Measurements from ENCODE around the gene HOXC9. TPM values are rescaled to one million over a fixed set of nuclear protein-coding genes. Genes with fewer than 3 reads are reported as not detected.

HOXC9 gene
- total RNA-seq, 1 donor, result not detected

- no peaks in the 10 kb centered on the region for H3K9me3 ChIP-seq (ENCODE audit: low read depth, low read length)
- H3K4me1 ChIP-seq (ENCODE audit: insufficient read depth, low read length), result peaks cover 34% of the 10 kb centered on the region
- H3K27me3 ChIP-seq (ENCODE audit: insufficient read depth, low read length), result peaks cover 96% of the 10 kb centered on the region
- no peak overlapping the region for H3K4me3 ChIP-seq (ENCODE audit: low read length)
These were observed 13.1 kb upstream of the HOXC9 start for GRCh38 chr12:53986686-53987483.

- Histone ChIP-seq H3K27me3 (ENCODE audit: insufficient read depth, low read length) (peaks cover 96% of the 10 kb centered on the region), H3K9me3 (ENCODE audit: low read depth, low read length) (no peaks in the 10 kb centered on the region)
These were observed 12.2 kb upstream of the HOXC9 start for GRCh38 chr12:53987787-53988230.

GRCh38 chr12:53988541-53989226 lies 11.3 kb upstream of the HOXC9 start:
- H3K4me3 ChIP-seq (ENCODE audit: low read length), result no peak overlapping the region
- peaks cover 33% of the 10 kb centered on the region for H3K4me1 ChIP-seq (ENCODE audit: insufficient read depth, low read length)
- no peaks in the 10 kb centered on the region for H3K9me3 ChIP-seq (ENCODE audit: low read depth, low read length)
- H3K27me3 ChIP-seq (ENCODE audit: insufficient read depth, low read length), result peaks cover 96% of the 10 kb centered on the region

More at GRCh38 chr12:53987787-53988230, 12.2 kb upstream of the HOXC9 start:
- Histone ChIP-seq H3K4me1 (ENCODE audit: insufficient read depth, low read length) (peaks cover 34% of the 10 kb centered on the region), H3K4me3 (ENCODE audit: low read length) (no peak overlapping the region)

DNA sequence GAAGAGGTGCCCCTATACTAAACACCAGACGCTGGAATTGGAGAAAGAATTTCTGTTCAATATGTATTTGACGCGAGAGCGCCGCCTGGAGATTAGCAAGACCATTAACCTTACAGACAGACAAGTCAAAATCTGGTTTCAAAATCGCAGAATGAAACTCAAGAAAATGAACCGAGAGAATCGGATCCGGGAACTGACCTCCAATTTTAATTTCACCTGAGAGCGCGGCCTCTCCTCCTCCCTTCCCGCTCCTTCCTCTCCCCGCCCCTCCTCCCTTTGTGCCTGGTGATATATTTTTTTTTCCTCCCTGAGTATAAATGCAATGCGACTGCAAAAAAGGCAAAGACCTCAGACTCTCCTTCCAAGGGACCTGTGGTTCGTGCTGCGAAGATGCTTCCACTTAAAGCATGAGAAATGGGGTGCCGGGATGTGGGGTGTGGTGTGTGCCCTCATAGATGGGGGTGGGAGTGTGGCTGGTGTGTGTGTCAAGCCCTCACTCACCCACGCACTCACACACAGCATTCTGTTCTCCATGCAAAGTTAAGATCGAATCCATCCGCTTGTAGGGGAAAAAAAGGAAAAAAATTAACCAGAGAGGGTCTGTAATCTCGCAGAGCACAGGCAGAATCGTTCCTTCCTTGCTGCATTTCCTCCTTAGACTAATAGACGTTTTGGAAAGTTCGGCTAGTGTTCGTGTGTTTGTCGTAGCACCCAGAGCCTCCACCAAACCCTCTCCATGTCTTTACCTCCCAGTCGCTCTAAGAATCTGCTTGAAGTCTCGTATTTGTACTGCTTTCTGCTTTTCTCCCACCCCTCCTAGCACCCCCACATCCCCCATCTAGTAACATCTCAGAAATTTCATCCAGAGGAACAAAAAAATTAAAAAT lies 10.5 kb upstream of the HOXC9 start:
- Histone ChIP-seq H3K27me3 (ENCODE audit: insufficient read depth, low read length) (peaks cover 97% of the 10 kb centered on the region), H3K9me3 (ENCODE audit: low read depth, low read length) (no peaks in the 10 kb centered on the region), H3K4me1 (ENCODE audit: insufficient read depth, low read length) (peaks cover 30% of the 10 kb centered on the region), H3K4me3 (ENCODE audit: low read length) (no peak overlapping the region)

DNA sequence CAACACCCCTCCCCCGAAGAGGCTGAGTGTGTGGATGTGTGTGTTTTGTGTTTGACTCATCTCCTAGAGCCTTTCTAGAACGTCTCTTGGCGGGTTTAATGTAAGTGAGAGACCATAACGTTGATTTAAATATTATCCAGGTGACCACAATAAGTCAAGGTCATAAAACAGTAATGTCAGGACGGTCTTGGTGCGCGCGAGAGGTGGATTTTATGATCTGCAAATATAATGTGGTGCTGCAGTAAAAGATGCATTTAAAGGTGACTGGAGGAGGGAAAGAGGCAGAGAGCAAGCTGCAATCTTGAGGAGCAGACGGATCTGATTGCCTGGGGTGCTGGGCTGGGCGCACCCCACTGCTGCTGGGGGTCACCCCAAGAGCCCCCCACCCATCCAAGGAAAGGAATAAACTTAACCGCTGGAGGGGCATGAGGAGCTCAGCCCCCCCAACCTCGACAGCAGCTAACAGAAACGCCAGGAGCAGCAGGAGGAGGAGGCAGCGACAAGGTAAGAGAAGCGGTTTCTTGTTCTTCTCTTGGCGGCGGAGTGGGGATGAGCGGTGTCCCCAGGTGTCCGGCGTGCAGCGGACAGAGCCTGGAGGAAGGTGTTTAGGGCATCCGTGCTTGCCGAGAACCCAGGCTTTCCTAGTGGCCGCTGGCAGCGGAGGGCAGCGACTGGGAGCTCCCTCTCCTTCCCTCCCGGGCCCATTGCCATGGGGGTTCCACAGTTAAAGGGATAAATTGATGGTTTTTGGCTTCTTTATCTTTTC lies 9.5 kb upstream of the HOXC9 start:
- Histone ChIP-seq H3K9me3 (ENCODE audit: low read depth, low read length) (no peaks in the 10 kb centered on the region), H3K4me1 (ENCODE audit: insufficient read depth, low read length) (peaks cover 35% of the 10 kb centered on the region), H3K27me3 (ENCODE audit: insufficient read depth, low read length) (peaks cover 100% of the 10 kb centered on the region), H3K4me3 (ENCODE audit: low read length) (no peak overlapping the region)

DNA sequence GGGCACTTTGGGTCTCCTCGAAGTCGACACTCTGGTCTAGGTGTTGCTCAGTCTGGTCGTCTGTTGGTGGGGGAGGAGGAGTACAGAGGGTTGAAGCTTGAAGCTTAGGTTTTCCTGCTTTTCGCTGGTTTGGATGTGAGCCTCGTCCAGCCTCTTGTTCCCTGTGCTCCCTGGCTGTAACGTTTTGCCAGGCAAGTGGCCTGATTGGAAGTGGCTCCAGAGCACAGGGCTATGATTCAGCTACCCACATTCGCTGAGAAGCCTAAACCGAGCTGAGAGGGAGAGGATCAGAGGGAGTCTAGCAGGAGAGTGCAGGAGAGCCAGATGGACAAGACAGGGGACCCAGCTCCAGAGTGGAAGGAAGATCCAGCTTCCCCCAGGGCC lies 8.9 kb upstream of the HOXC9 start:
- Histone ChIP-seq H3K27me3 (ENCODE audit: insufficient read depth, low read length) (peaks cover 99% of the 10 kb centered on the region), H3K9me3 (ENCODE audit: low read depth, low read length) (no peaks in the 10 kb centered on the region), H3K4me1 (ENCODE audit: insufficient read depth, low read length) (peaks cover 32% of the 10 kb centered on the region), H3K4me3 (ENCODE audit: low read length) (no peak overlapping the region)

DNA sequence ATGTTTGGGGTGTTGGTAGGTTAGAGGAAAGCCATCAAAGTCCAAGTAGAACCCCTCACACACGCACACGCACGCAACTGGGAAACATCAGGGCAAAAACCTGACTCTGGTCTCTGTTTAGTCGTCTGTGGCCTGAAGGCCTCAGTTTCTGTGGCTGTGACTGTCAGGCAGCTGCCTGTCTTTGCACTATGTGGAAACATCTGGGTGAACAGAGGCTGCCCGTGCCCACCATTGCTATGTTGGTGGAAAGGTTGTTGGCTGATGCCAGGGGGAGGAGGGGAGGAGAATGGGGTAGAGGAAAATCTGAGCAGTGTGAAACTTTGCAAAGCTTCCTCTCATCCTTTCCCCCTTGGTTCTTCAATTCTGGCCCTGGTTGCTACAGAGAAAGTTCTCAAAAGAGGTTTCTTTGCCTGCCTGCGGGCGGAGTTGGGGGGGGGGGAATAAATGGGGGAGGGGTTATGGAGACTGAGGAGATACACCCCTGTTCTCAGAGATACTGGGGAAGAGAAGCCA lies 7.5 kb upstream of the HOXC9 start:
- Histone ChIP-seq H3K4me3 (ENCODE audit: low read length) (no peak overlapping the region), H3K9me3 (ENCODE audit: low read depth, low read length) (no peaks in the 10 kb centered on the region), H3K27me3 (ENCODE audit: insufficient read depth, low read length) (peaks cover 99% of the 10 kb centered on the region), H3K4me1 (ENCODE audit: insufficient read depth, low read length) (peaks cover 32% of the 10 kb centered on the region)

GRCh38 chr12:53993162-53994008 lies 6.6 kb upstream of the HOXC9 start:
- Histone ChIP-seq H3K27me3 (ENCODE audit: insufficient read depth, low read length) (peaks cover 99% of the 10 kb centered on the region), H3K9me3 (ENCODE audit: low read depth, low read length) (no peaks in the 10 kb centered on the region), H3K4me1 (ENCODE audit: insufficient read depth, low read length) (peaks cover 32% of the 10 kb centered on the region), H3K4me3 (ENCODE audit: low read length) (no peak overlapping the region)

DNA sequence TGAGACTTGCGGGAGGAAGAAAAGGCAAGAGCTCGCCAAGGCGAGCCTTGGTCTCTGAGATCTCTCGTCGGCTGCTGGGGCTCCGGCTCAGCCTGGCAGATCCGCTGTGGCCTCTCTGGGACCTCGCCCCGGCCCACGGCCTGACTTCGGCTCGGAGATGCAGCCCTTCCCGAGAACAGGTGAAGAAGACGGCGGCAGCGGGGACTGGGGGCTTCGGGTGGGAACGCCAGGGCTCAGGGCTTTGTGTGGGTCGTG lies 6.0 kb upstream of the HOXC9 start:
- peaks cover 99% of the 10 kb centered on the region for H3K27me3 ChIP-seq (ENCODE audit: insufficient read depth, low read length)
- no peaks in the 10 kb centered on the region for H3K9me3 ChIP-seq (ENCODE audit: low read depth, low read length)
- H3K4me3 ChIP-seq (ENCODE audit: low read length), result no peak overlapping the region
- peaks cover 29% of the 10 kb centered on the region for H3K4me1 ChIP-seq (ENCODE audit: insufficient read depth, low read length)

GRCh38 chr12:53994264-53995001 lies 5.5 kb upstream of the HOXC9 start:
- peaks cover 98% of the 10 kb centered on the region for H3K27me3 ChIP-seq (ENCODE audit: insufficient read depth, low read length)
- peaks cover 24% of the 10 kb centered on the region for H3K4me1 ChIP-seq (ENCODE audit: insufficient read depth, low read length)
- H3K9me3 ChIP-seq (ENCODE audit: low read depth, low read length), result no peaks in the 10 kb centered on the region
- no peak overlapping the region for H3K4me3 ChIP-seq (ENCODE audit: low read length)

DNA sequence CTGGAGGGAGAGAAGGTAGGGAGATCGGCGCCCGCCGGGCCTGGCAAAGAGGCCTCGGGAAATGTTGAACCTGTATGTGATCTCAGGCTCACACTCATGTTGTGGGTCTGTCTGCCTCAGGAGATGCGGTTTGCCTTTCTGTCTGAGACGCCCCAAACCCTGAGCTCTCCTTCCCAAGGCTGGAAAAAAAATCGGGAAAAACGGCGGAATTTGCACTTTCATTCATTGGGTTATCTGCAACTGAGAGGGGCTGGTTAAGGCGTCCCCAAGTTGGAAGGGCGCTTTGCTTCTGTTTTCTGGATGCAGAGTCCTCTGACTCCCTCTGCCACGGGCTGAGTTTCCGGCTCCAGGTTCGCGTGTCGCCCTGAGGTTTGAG lies 5.0 kb upstream of the HOXC9 start:
- H3K27me3 ChIP-seq (ENCODE audit: insufficient read depth, low read length), result peaks cover 98% of the 10 kb centered on the region
- no peaks in the 10 kb centered on the region for H3K9me3 ChIP-seq (ENCODE audit: low read depth, low read length)
- H3K4me3 ChIP-seq (ENCODE audit: low read length), result no peak overlapping the region
- H3K4me1 ChIP-seq (ENCODE audit: insufficient read depth, low read length), result peaks cover 21% of the 10 kb centered on the region

- peak overlapping the region; percentile 25 for H3K4me3 ChIP-seq (ENCODE audit: low read length)
- H3K4me1 ChIP-seq (ENCODE audit: insufficient read depth, low read length), result peaks cover 27% of the 10 kb centered on the region
- peaks cover 98% of the 10 kb centered on the region for H3K27me3 ChIP-seq (ENCODE audit: insufficient read depth, low read length)
- no peaks in the 10 kb centered on the region for H3K9me3 ChIP-seq (ENCODE audit: low read depth, low read length)
These were observed 4.4 kb upstream of the HOXC9 start for GRCh38 chr12:53995378-53996239.

Data from mononuclear cell (primary cell).